ENCODE data around the gene TMEM163.
A peak's percentile ranks its signal among the peaks of the same experiment; 100 is the strongest.

Gene TMEM163

GRCh38 chr2:134443814-134444480 is 274.9 kb downstream of the TMEM163 start:
- TF ChIP-seq PAX5 (IDR thresholded peaks at IDR 0.05; ENCODE audit: insufficient read depth, low read length, severe bottlenecking) (no peak), POU2F2 (IDR thresholded peaks at IDR 0.05; ENCODE audit: low read depth, low read length) (no peak), SPI1 (IDR thresholded peaks at IDR 0.05; ENCODE audit: low read depth, low read length) (no peak), POLR2A (IDR thresholded peaks at IDR 0.05; ENCODE audit: low read depth, low read length) (no peak), TAF1 (IDR thresholded peaks at IDR 0.05; ENCODE audit: low read depth, low read length) (no peak), POLR2AphosphoS5 (IDR thresholded peaks at IDR 0.05; ENCODE audit: low read depth, low read length) (no peak)
- DNase-seq (ENCODE audit: insufficient read length, low spot score): no peak
- FAIRE-seq: no peak

- FAIRE-seq (no peak), DNase-seq (ENCODE audit: insufficient read length, low spot score) (no peak)
- TF ChIP-seq SPI1 (IDR thresholded peaks at IDR 0.05; ENCODE audit: low read depth, low read length) (no peak), POLR2AphosphoS5 (IDR thresholded peaks at IDR 0.05; ENCODE audit: low read depth, low read length) (0 out of 2 replicates have a peak, but pooled peaks have one; percentile 50)
Measured at GRCh38 chr2:134441153-134441863, 277.5 kb downstream of the TMEM163 start.

DNA sequence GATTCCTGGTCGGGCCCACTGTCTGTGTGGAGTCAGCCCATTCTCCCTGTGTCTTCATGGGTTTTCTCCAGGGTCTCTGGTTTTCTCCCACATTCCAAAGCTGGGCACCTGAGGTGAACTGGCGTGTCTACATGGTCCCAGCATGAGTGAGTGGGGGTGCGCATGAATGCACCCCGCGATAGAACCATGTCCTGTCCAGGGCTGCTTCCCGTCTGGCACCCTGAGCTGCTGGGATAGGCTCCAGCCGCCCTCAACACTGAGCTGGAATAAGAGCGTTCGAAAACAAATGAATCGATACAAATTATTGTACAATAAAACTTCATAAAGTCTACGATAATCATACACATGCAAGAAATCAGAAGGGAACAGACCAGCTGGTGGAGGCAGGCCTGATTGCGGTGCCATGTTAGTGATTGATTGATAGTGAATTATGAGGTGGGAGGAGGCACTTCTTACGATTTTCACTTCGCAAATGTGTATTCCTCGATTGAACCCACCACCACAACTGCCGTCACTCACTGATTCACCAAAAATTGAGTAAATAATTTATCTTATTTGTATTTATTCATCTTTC is 278.4 kb downstream of the TMEM163 start:
- FAIRE-seq (no peak), DNase-seq (ENCODE audit: insufficient read length, low spot score) (no peak)
- no peak for TF ChIP-seq POU2F2 (IDR thresholded peaks at IDR 0.05; ENCODE audit: low read depth, low read length)
- TF ChIP-seq POLR2A (IDR thresholded peaks at IDR 0.05; ENCODE audit: low read depth, low read length): no peak
- no peak for TF ChIP-seq TAF1 (IDR thresholded peaks at IDR 0.05; ENCODE audit: low read depth, low read length)
- no peak for TF ChIP-seq PAX5 (IDR thresholded peaks at IDR 0.05; ENCODE audit: insufficient read depth, low read length, severe bottlenecking)
- no peak for TF ChIP-seq POLR2AphosphoS5 (IDR thresholded peaks at IDR 0.05; ENCODE audit: low read depth, low read length)
- TF ChIP-seq SPI1 (IDR thresholded peaks at IDR 0.05; ENCODE audit: low read depth, low read length): no peak

DNA sequence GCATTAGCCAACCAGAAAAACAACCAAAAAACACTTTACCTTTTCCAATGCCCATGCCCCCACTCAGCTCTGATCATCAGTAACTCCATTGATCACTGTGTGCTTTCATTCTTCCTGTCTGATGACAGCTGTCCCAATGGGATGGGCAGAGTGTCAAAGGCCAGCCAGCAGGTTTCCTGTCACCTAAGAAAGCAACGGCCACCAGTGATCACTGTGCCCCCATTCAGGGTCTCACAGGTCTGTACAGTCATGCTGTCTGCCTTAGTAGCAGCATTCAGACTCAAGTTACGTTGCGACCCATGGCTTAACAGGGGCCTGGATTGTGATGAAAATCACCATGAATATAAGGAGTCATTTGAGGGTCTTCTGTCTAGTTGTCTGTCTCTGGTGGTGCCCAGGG is 280.4 kb downstream of the TMEM163 start:
- DNase-seq (ENCODE audit: insufficient read length, low spot score) (no peak), FAIRE-seq (peak; percentile 75)
- TF ChIP-seq POLR2A (IDR thresholded peaks at IDR 0.05; ENCODE audit: low read depth, low read length) (no peak), SPI1 (IDR thresholded peaks at IDR 0.05; ENCODE audit: low read depth, low read length) (no peak), POU2F2 (IDR thresholded peaks at IDR 0.05; ENCODE audit: low read depth, low read length) (no peak), POLR2AphosphoS5 (IDR thresholded peaks at IDR 0.05; ENCODE audit: low read depth, low read length) (no peak), PAX5 (IDR thresholded peaks at IDR 0.05; ENCODE audit: insufficient read depth, low read length, severe bottlenecking) (no peak), TAF1 (IDR thresholded peaks at IDR 0.05; ENCODE audit: low read depth, low read length) (no peak)

DNA sequence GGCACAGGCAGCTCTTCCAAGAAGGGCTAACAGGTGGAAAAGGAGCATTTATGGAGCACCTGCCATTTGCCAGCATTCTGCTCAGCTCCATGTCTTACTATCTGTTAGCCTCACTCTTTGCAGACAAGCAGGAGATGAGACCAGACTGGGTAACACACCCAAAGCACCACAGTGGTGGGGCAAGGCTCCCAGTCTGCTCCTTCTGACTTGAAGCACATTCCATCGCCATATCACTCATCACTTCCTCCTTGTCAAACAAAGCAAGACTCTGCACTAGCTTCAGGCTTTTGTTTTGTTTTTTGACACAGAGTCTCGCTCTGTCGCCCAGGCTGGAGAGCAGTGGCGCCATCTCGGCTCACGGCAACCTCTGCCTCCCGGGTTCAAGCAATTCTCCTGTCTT is 282.1 kb downstream of the TMEM163 start:
- no peak for DNase-seq (ENCODE audit: insufficient read length, low spot score)
- no peak for FAIRE-seq
- TF ChIP-seq TAF1 (IDR thresholded peaks at IDR 0.05; ENCODE audit: low read depth, low read length): no peak
- no peak for TF ChIP-seq SPI1 (IDR thresholded peaks at IDR 0.05; ENCODE audit: low read depth, low read length)
- no peak for TF ChIP-seq POLR2A (IDR thresholded peaks at IDR 0.05; ENCODE audit: low read depth, low read length)
- TF ChIP-seq POLR2AphosphoS5 (IDR thresholded peaks at IDR 0.05; ENCODE audit: low read depth, low read length): no peak

- DNase-seq (ENCODE audit: insufficient read length, low spot score) (no peak), FAIRE-seq (no peak)
- no peak for TF ChIP-seq POLR2A (IDR thresholded peaks at IDR 0.05; ENCODE audit: low read depth, low read length)
- TF ChIP-seq SPI1 (IDR thresholded peaks at IDR 0.05; ENCODE audit: low read depth, low read length): no peak
- no peak for TF ChIP-seq TAF1 (IDR thresholded peaks at IDR 0.05; ENCODE audit: low read depth, low read length)
- no peak for TF ChIP-seq PAX5 (IDR thresholded peaks at IDR 0.05; ENCODE audit: insufficient read depth, low read length, severe bottlenecking)
- no peak for TF ChIP-seq POU2F2 (IDR thresholded peaks at IDR 0.05; ENCODE audit: low read depth, low read length)
- no peak for TF ChIP-seq POLR2AphosphoS5 (IDR thresholded peaks at IDR 0.05; ENCODE audit: low read depth, low read length)
Measured at GRCh38 chr2:134435936-134436335, 282.9 kb downstream of the TMEM163 start.

DNA sequence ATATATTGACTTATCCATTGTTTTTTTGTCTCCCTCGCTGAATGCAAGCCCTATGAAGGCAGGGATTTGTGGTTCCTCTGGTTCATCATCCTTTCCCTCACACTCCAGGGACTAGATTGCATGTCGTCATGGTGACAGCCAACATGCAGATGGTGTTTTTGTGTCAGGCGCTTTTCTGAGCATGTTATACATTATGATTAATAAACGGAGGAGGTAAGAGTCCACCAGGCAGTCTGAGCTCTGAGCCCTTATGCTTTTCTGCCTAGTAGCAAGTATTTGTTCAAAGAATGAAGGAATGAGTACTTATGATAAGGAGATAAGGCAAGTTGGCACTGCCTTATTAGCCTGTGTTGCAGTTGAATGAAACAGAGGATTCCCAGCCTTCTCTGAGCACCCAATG is 283.3 kb downstream of the TMEM163 start:
- no peak for DNase-seq (ENCODE audit: insufficient read length, low spot score)
- no peak for FAIRE-seq
- TF ChIP-seq TAF1 (IDR thresholded peaks at IDR 0.05; ENCODE audit: low read depth, low read length) (no peak), POU2F2 (IDR thresholded peaks at IDR 0.05; ENCODE audit: low read depth, low read length) (no peak)

- FAIRE-seq: no peak
- TF ChIP-seq PAX5 (IDR thresholded peaks at IDR 0.05; ENCODE audit: insufficient read depth, low read length, severe bottlenecking) (no peak), POU2F2 (IDR thresholded peaks at IDR 0.05; ENCODE audit: low read depth, low read length) (no peak), POLR2A (IDR thresholded peaks at IDR 0.05; ENCODE audit: low read depth, low read length) (no peak), POLR2AphosphoS5 (IDR thresholded peaks at IDR 0.05; ENCODE audit: low read depth, low read length) (no peak), TAF1 (IDR thresholded peaks at IDR 0.05; ENCODE audit: low read depth, low read length) (no peak), SPI1 (IDR thresholded peaks at IDR 0.05; ENCODE audit: low read depth, low read length) (no peak)
- no peak for DNase-seq (ENCODE audit: insufficient read length, low spot score)
Measured at GRCh38 chr2:134433979-134434378, 284.8 kb downstream of the TMEM163 start.

DNA sequence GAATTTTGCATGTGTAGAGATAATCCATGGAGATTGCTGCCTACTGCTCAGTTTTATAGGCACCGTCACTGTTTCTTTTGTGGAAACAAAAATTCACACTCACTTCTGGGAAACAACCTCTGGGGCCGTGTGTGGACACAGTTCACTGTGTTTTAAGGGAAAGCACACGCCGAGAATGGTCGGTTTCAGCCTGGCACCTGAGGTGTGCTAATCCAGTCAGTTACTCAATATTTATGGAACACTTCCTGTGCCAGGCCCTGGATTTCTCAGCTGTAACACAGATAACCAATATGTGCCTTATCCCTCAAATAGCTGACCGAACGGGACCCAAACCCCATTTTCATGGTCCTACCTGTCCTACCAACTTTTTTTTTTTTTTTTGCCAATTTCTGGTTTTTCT is 285.3 kb downstream of the TMEM163 start:
- FAIRE-seq (no peak), DNase-seq (ENCODE audit: insufficient read length, low spot score) (no peak)
- TF ChIP-seq POU2F2 (IDR thresholded peaks at IDR 0.05; ENCODE audit: low read depth, low read length) (no peak), SPI1 (IDR thresholded peaks at IDR 0.05; ENCODE audit: low read depth, low read length) (no peak), POLR2A (IDR thresholded peaks at IDR 0.05; ENCODE audit: low read depth, low read length) (no peak), TAF1 (IDR thresholded peaks at IDR 0.05; ENCODE audit: low read depth, low read length) (no peak), PAX5 (IDR thresholded peaks at IDR 0.05; ENCODE audit: insufficient read depth, low read length, severe bottlenecking) (no peak), POLR2AphosphoS5 (IDR thresholded peaks at IDR 0.05; ENCODE audit: low read depth, low read length) (no peak)
